Progenitor cell of endocrine pancreas (in vitro differentiated cells): ENCODE data around the gene PROCR. TPM values are rescaled to one million over a fixed set of nuclear protein-coding genes. Genes with fewer than 3 reads are reported as not detected.
"Not testable (repeated sequence)": the region's sequence is repeated elsewhere in the genome, so short reads cannot be mapped to it uniquely, and the experiment has no call there.

Experiments used
- DNase-seq: peaks from one replicate; pipeline ENCODE4 v3.0.0; 2021; ENCODE audit warnings: low spot score; ENCODE audit not compliant: unreplicated experiment
- H3K27ac Mint-ChIP-seq: 2 replicates; pipeline ENCODE4 v1.8.0; 2021; ENCODE audit warnings: mild to moderate bottlenecking, moderate library complexity, mixed read lengths
- H3K27me3 Mint-ChIP-seq: 2 replicates; pipeline ENCODE4 v1.8.0; 2021; ENCODE audit warnings: mixed read lengths
- H3K36me3 Mint-ChIP-seq: 2 replicates; pipeline ENCODE4 v1.8.0; 2022; ENCODE audit warnings: mixed read lengths; ENCODE audit not compliant: insufficient read depth
- H3K4me1 Mint-ChIP-seq: 2 replicates; pipeline ENCODE4 v1.8.0; 2021; ENCODE audit warnings: low read depth, mixed read lengths
- H3K4me3 Mint-ChIP-seq: 2 replicates; pipeline ENCODE4 v1.8.0; 2021; ENCODE audit warnings: low read depth, mild to moderate bottlenecking, moderate library complexity, mixed read lengths
- H3K9me3 Mint-ChIP-seq: 2 replicates; pipeline ENCODE4 v1.8.0; 2021; ENCODE audit warnings: low read depth, mixed read lengths
- CTCF ChIP-seq: fragments of 200-600 bp; sonication (generic); IDR thresholded peaks from one replicate; pipeline ENCODE4 v1.5.0; 2021; ENCODE audit warnings: antibody characterized with exemption, mild to moderate bottlenecking; ENCODE audit not compliant: unreplicated experiment
- total RNA-seq: library from RNA; stranded (reverse); gene quantifications from 2 replicates; pipeline ENCODE4 v1.2.1, GENCODE V29; 2021

The PROCR gene
- total RNA-seq, 1 donor from 2014 or later = 0.55 TPM

GRCh38 chr20:35150846-35151579, 20.9 kb upstream of the PROCR start:
- Mint-ChIP-seq H3K36me3 (no peaks in the 10 kb centered on the region), H3K4me1 (peaks cover 17% of the 10 kb centered on the region), H3K27ac (no peak overlapping the region), H3K9me3 (no peaks in the 10 kb centered on the region), H3K27me3 (no peaks in the 10 kb centered on the region), H3K4me3 (no peak overlapping the region)
- TF ChIP-seq CTCF = no peak
- DNase-seq = no peak

GRCh38 chr20:35151736-35152135, 20.1 kb upstream of the PROCR start:
- H3K4me3 Mint-ChIP-seq = no peak overlapping the region
- H3K36me3 Mint-ChIP-seq = no peaks in the 10 kb centered on the region
- H3K27me3 Mint-ChIP-seq = no peaks in the 10 kb centered on the region
- TF ChIP-seq CTCF = no peak
- no peaks in the 10 kb centered on the region for H3K9me3 Mint-ChIP-seq
- no peak for DNase-seq
- no peak overlapping the region for H3K27ac Mint-ChIP-seq
- peaks cover 14% of the 10 kb centered on the region for H3K4me1 Mint-ChIP-seq

GRCh38 chr20:35155936-35156335, 15.9 kb upstream of the PROCR start:
- Mint-ChIP-seq H3K4me3 (no peak overlapping the region), H3K4me1 (no peaks in the 10 kb centered on the region), H3K9me3 (peaks cover 4% of the 10 kb centered on the region), H3K27ac (no peak overlapping the region), H3K27me3 (no peaks in the 10 kb centered on the region), H3K36me3 (no peaks in the 10 kb centered on the region)
- DNase-seq = no peak
- TF ChIP-seq CTCF = no peak

- H3K36me3 Mint-ChIP-seq = no peaks in the 10 kb centered on the region
- no peaks in the 10 kb centered on the region for H3K27me3 Mint-ChIP-seq
- H3K27ac Mint-ChIP-seq = no peak overlapping the region
- DNase-seq = no peak
- peaks cover 4% of the 10 kb centered on the region for H3K9me3 Mint-ChIP-seq
- no peak overlapping the region for H3K4me3 Mint-ChIP-seq
- H3K4me1 Mint-ChIP-seq = peaks cover 4% of the 10 kb centered on the region
- no peak for TF ChIP-seq CTCF
These were observed 14.9 kb upstream of the PROCR start for GRCh38 chr20:35156978-35157377.

GRCh38 chr20:35160341-35160740, 11.5 kb upstream of the PROCR start:
- H3K36me3 Mint-ChIP-seq, H3K4me3 Mint-ChIP-seq, H3K9me3 Mint-ChIP-seq, H3K4me1 Mint-ChIP-seq, DNase-seq, H3K27ac Mint-ChIP-seq, H3K27me3 Mint-ChIP-seq: not testable (repeated sequence)

GRCh38 chr20:35164531-35164930, 7.3 kb upstream of the PROCR start:
- DNase-seq, H3K4me1 Mint-ChIP-seq, H3K36me3 Mint-ChIP-seq, H3K9me3 Mint-ChIP-seq, H3K27ac Mint-ChIP-seq, H3K4me3 Mint-ChIP-seq, H3K27me3 Mint-ChIP-seq: not testable (repeated sequence)
